NCI-H460 (cell line): ENCODE results near the gene SP2. TPM values are rescaled to one million over a fixed set of nuclear protein-coding genes. Genes with fewer than 3 reads are reported as not detected.
A peak's percentile ranks its signal among the peaks of the same experiment; 100 is the strongest.

Experiments
- DNase-seq: peaks from one replicate; pipeline ENCODE4 v3.0.0-alpha.2; 2016; ENCODE audit warnings: low read depth; ENCODE audit errors: extremely low read depth
- total RNA-seq: library from RNA; depleted of rRNA; stranded (reverse); fragments of >200 nt; shearing (Covaris generic); gene quantifications from 2 replicates; pipeline ENCODE4 v1.2.3, GENCODE V29; 2014

The SP2 gene
- total RNA-seq, 1 experiment from 2014 or later, result 2.4 TPM

DNA sequence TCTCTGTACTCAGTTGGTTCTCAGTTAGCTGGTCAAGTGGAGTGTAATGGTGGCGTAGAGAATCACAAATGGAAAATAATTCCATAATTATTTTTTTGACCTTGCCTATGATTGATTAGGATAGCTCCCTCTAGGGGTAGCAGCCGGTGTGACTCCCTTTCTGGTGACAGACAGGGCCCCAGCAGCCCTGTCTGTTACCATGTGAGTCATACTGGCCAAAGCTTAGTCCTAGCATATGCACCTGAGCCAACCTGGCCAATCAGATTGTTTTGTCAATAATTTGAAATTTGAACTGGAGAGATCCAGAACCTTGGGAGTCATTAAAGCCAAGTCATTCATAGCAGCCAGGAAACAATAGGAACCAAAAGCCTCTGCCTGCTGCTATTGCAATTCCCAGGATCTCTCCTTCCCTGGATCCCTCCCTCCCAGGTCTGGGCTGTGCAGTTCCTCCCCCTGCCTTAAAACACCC lies 50.9 kb downstream of the SP2 start:
- peak; percentile 70 for DNase-seq

GRCh38 chr17:47948706-47949196 lies 52.7 kb downstream of the SP2 start:
- DNase-seq, result no peak

- DNase-seq, result peak; percentile 64
These were observed 53.2 kb downstream of the SP2 start for GRCh38 chr17:47949197-47949759.

- no peak for DNase-seq
These were observed 53.9 kb downstream of the SP2 start for GRCh38 chr17:47949946-47950345.

DNA sequence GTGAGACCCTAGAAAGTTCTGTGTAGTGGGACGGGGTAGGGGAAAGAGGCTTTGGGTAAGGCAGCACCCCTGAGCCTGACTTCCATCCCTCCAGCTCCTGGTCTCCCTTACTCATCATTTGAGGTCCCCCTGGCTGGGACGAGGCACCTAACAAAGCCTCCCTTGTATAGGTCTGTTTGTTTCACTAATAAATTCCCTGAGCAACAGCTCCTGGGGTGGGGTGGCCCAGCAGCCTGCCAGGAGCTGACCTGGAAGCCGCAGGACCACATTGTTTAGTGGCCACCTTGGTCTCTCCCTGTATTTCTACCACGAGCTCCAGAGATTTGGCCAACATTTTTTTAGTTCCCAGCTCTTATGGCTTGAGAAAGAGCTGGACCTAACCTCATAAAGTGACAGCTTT lies 54.4 kb downstream of the SP2 start:
- DNase-seq, result no peak

- DNase-seq, result no peak
These were observed 56.4 kb downstream of the SP2 start for GRCh38 chr17:47952171-47953021.

DNA sequence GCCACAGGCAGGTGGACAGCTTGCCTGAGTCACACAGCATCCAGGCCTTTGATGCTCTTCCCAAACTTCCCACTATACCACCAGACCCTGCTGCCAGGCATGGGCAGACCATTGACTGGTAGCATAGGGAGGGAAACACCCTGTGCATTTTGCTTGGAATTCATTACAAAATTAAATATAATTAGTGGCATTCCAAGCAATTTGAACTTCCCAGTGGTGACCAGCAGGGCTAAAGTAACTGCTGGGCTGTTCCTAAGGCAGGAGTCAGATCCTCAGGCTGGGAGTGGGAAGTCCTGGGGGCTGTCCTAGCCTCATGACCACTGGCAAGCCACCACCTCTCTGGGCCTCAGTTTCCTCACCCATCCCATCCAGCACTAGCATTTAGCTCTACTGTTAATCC lies 57.9 kb downstream of the SP2 start:
- DNase-seq, result no peak

DNA sequence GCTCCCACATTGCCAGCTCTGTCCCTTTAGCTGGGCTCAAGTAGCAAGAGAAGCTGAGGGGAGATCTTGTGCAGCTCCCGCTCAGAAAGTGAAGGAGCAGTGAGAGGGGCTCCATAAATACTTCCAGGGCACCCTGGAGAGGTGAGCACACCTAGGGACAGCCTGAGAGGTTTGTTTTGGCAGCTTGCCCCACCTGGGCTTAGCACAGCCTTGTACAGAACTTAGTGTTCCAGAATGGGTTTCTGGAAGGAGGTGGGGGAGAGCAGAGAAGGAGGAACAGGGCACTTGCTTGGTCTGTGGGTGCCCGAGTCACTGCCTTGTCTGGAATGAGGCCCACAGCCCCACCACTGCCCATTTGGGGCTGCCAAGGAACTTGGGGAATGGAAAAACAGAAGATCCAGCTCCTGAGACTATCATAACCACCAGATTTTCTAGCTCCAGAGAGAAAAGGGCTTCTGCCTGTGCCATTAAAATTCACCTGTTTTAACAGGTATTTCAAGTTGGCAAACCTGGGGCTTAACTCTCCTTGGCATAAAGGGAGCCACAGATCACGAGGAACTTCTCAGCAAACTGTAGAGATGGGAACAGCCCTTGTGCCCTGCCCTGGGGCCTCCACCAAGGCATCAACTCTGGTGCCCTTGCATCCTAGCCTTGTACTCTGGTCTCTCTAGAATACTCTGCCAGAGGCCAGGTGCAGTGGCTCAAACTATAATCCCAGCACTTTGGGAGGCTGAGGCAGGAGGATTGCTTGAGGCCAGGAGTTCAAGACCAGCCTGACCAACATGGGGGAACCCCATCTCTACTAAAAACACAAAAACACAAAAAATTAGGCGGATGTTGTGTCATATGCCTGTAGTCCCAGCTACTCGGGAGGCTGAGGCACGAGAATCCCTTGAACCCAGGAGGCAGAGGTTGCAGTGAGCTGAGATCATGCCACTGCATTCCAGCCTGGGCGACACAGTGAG lies 59.7 kb downstream of the SP2 start:
- no peak for DNase-seq

DNA sequence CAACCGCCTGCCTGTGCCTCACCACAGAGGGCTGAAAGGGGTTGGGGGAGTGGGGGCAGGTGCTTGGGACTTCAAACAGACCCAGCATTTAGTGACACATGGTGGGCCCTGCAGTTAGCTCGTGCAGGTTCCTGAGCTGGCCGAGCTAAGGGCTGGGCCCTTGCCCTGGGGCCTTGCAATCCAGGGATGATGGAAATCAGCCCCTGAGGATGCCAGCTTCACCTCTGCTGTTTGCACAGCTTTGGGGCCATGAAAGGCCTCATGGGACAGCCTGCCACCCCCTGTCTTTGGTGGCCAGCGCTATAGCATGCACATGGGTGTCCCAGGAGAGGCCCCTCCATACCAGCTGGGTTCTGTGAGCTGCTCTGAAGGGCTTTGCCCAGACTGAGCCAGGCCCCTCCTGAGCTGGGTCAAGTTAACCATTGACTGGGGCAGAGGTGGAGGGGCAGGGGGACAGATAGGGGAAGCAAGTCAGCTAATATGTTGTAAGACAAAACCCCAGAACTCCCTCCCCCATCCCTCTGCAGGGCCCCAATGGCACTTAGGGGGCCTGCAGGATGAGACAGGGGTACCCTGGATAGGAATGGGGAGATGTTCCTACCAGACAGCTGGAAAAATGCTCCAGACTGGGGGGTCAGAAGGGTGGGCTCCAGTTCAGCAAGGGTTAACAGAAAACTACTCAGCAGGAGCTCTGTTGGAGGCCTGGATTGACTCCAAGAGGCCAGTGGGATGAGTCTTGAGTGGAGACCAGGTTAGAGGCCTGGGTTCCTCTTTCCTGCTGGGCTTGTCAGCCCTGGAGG lies 61.0 kb downstream of the SP2 start:
- no peak for DNase-seq

- no peak for DNase-seq
These were observed 61.8 kb downstream of the SP2 start, which contains the start of gene PRR15L for GRCh38 chr17:47957591-47958490. TSS of gene PRR15L (minus strand) at chr17:47957883. CDS start at chr17:47953234, 4,649 bp downstream.

GRCh38 chr17:47959825-47960655 lies 64.0 kb downstream of the SP2 start:
- DNase-seq, result no peak

DNA sequence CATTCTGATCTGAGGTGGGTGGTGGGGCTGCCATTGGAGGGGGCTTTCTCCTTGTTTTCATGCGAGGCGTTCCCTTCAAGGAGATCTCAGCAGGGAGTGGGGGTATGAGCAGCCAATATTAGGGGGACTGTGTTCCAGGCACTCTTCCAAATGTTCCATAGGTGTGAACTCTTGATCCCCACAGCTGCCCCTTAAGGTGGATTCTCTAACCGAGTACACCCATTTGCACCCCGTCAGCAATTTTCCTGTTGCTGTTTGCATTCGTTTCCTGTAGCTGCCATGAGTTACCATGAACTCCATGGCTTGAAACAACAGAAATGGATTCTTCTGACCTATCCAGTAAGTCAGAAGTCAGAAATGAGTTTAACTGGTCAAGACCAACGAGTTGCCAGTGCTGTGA lies 65.4 kb downstream of the SP2 start:
- no peak for DNase-seq

GRCh38 chr17:47962901-47963300 lies 66.9 kb downstream of the SP2 start:
- no peak for DNase-seq

- no peak for DNase-seq
These were observed 68.8 kb downstream of the SP2 start for GRCh38 chr17:47964856-47965255.

- no peak for DNase-seq
These were observed 70.1 kb downstream of the SP2 start for GRCh38 chr17:47966079-47966519.

- no peak for DNase-seq
These were observed 71.7 kb downstream of the SP2 start for GRCh38 chr17:47967607-47968252.

DNA sequence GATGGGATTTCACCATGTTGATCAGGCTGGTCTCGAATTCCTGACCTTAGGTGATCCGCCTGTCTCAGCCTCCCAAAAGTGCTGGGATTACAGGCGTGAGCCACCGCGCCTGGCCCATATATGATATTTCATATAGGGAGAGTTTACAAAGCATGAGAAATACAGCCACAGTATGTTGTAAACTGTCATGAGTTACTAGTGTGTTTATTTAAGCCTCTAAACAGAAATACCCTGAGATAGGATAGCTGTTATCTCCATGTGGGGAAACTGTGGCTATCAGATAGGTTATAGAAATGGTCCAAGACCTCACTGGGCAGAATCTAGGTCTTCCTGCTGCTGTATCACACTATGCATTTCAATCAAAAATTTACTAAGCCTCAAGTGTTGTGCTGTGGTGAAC lies 72.8 kb downstream of the SP2 start:
- no peak for DNase-seq
